Endothelial cell of umbilical vein (primary cell): Measurements from ENCODE around the gene PLA2G6. TPM values are rescaled to one million over a fixed set of nuclear protein-coding genes. Genes with fewer than 3 reads are reported as not detected.

Experiments used
- BruUV-seq: library from RNA; stranded (reverse); fragments of 400-500 nt; replicated peaks from 2 replicates; lab custom pipeline; 2021; lab: Mats Ljungman, UMichigan
- CTCF ChIA-PET: fragments of 300-600, 350-600 bp; sonication (Branson Sonifier 250); formaldehyde crosslinking; loops from one replicate; lab custom pipeline; 2021; ENCODE audit warnings: antibody characterized with exemption, inconsistent platforms; lab: Charles Lee
- POLR2A ChIA-PET: fragments of 300-600, 350-600 bp; sonication (Branson Sonifier 250); formaldehyde crosslinking; loops from one replicate; lab custom pipeline; 2021; ENCODE audit warnings: antibody characterized with exemption, inconsistent platforms; lab: Charles Lee
- DNase-seq: peaks from one replicate; pipeline ENCODE4 v3.0.0-alpha.2; 2011; ENCODE audit warnings: low read depth, low spot score
- FAIRE-seq: peaks from 2 replicates; lab custom pipeline; 2011; peaks lifted over from hg19 to GRCh38; lab: Jason Lieb, UNC
- H2AFZ ChIP-seq: 2 replicates; pipeline ENCODE4 v1.6.0; 2012; ENCODE audit warnings: low read depth, low read length, control low read depth, inconsistent platforms
- H3K27ac ChIP-seq: 2 replicates; pipeline ENCODE4 v1.5.1; 2011; ENCODE audit warnings: low read depth, mild to moderate bottlenecking, control low read depth, low read length, moderate library complexity; ENCODE audit not compliant: insufficient read depth
- H3K27me3 ChIP-seq, 2 experiments: 2 replicates each; pipeline versions ENCODE4 v1.6.0 to v1.6.1; 2011; ENCODE audit warnings: low read length in 2 of 2, mixed read lengths in 1 of 2; ENCODE audit not compliant: control insufficient read depth in 2 of 2, insufficient read depth in 2 of 2
- H3K36me3 ChIP-seq, 2 experiments: 2 replicates in 1 of 2; 3 replicates in 1 of 2; pipeline ENCODE4 v1.5.1; 2011; ENCODE audit warnings: low read length in 2 of 2, mild to moderate bottlenecking in 1 of 2, moderate library complexity in 1 of 2; ENCODE audit not compliant: control insufficient read depth in 2 of 2, insufficient read depth in 2 of 2; ENCODE audit errors: extremely low read depth in 1 of 2
- H3K4me1 ChIP-seq: 3 replicates; pipeline ENCODE4 v1.5.1; 2011; ENCODE audit warnings: mild to moderate bottlenecking, low read length; ENCODE audit not compliant: control insufficient read depth, insufficient read depth; ENCODE audit errors: extremely low read depth
- H3K4me2 ChIP-seq: 2 replicates; pipeline ENCODE4 v1.6.1; 2011; ENCODE audit warnings: low read length, control low read depth, mixed read lengths; ENCODE audit not compliant: insufficient read depth
- H3K4me3 ChIP-seq, 3 experiments: fragments of 200-600 bp in 1 of 3; sonication (generic), shearing (Covaris generic) in 1 of 3; replicated peaks in 1 of 3; 2 replicates each; pipeline ENCODE4 v1.5.1; 2011 to 2016; ENCODE audit warnings: control low read depth in 3 of 3, low read length in 3 of 3, mild to moderate bottlenecking in 2 of 3, inconsistent platforms in 1 of 3, low read depth in 1 of 3, moderate library complexity in 1 of 3; ENCODE audit not compliant: insufficient read depth in 1 of 3
- H3K79me2 ChIP-seq: 2 replicates; pipeline ENCODE4 v1.6.0; 2012; ENCODE audit warnings: low read length, inconsistent platforms; ENCODE audit not compliant: control insufficient read depth, insufficient read depth
- H3K9ac ChIP-seq: replicated peaks from 2 replicates; pipeline ENCODE3; 2011; ENCODE audit warnings: low read length, control low read depth; ENCODE audit not compliant: insufficient read depth; ENCODE audit errors: extremely low read depth
- H3K9me1 ChIP-seq: replicated peaks from 3 replicates; pipeline ENCODE4 v1.6.0; 2011; ENCODE audit warnings: mild to moderate bottlenecking, low read length; ENCODE audit not compliant: control insufficient read depth, insufficient read depth; ENCODE audit errors: extremely low read depth
- H3K9me3 ChIP-seq: replicated peaks from 2 replicates; pipeline ENCODE4 v1.5.1; 2012; ENCODE audit warnings: low read length, inconsistent platforms; ENCODE audit not compliant: control insufficient read depth, insufficient read depth
- H4K20me1 ChIP-seq: replicated peaks from 2 replicates; pipeline ENCODE3; 2011; ENCODE audit warnings: mild to moderate bottlenecking, low read length; ENCODE audit not compliant: control insufficient read depth, insufficient read depth; ENCODE audit errors: extremely low read depth
- CTCF ChIP-seq, 2 donors: IDR thresholded peaks; 1 replicate in 1 of 2; 2 replicates in 1 of 2; pipeline ENCODE4 v1.5.1; 2011; ENCODE audit warnings: low read length in 2 of 2, mild to moderate bottlenecking in 2 of 2, moderate library complexity in 2 of 2, control low read depth in 1 of 2, inconsistent platforms in 1 of 2, low read depth in 1 of 2; ENCODE audit not compliant: insufficient read depth in 1 of 2; ENCODE audit errors: extremely low read depth in 1 of 2
- GATA2 ChIP-seq: IDR thresholded peaks from 2 replicates; pipeline ENCODE4 v1.7.0; 2011; ENCODE audit warnings: low read depth, mild to moderate bottlenecking, moderate library complexity, mixed read lengths, low read length; ENCODE audit not compliant: insufficient read length, insufficient read depth
- JUN ChIP-seq: IDR thresholded peaks from 2 replicates; pipeline ENCODE4 v1.6.1; 2011; ENCODE audit warnings: borderline replicate concordance, low read depth; ENCODE audit not compliant: insufficient read length, insufficient read depth
- POLR2A ChIP-seq: IDR thresholded peaks from 2 replicates; pipeline ENCODE4 v1.6.1; 2012; ENCODE audit warnings: low read depth, mild to moderate bottlenecking, control low read depth, low read length
- POLR2AphosphoS5 ChIP-seq: IDR thresholded peaks from 2 replicates; pipeline ENCODE4 v1.6.1; 2012; ENCODE audit warnings: low read depth, mild to moderate bottlenecking, control low read depth, low read length, moderate library complexity; ENCODE audit not compliant: insufficient read depth
- dilution Hi-C: fragments of 300-500 bp; cut with MboI; formaldehyde crosslinking; loops from one replicate; pipeline ENCODE4 v1.15.0; 2019; ENCODE audit warnings: low sequenced_read_pairs; ENCODE audit not compliant: extremely low pct_ligation_motif_present
- intact Hi-C: fragments of 100-400 bp; cut with micrococcal nuclease; formaldehyde crosslinking; loops from one replicate; pipeline ENCODE4 v1.10.0; 2022
- polyA plus RNA-seq, 4 experiments: library from polyadenylated mRNA; depleted of rRNA in 3 of 4; stranded (reverse) in 3 of 4; unstranded in 1 of 4; fragments of >200 nt; gene quantifications; 2 replicates each; pipeline versions ENCODE4 v1.2.1 to v1.2.3, GENCODE V29; 2011 to 2012; ENCODE audit warnings: missing spikeins in 1 of 4
- small RNA-seq: library from RNA; depleted of rRNA; stranded (forward); fragments of <200 nt; gene quantifications from one replicate; pipeline ENCODE3, GENCODE V24; 2012; ENCODE audit warnings: low replicate concordance, low read depth; ENCODE audit not compliant: insufficient read depth, insufficient read length
- total RNA-seq: library from RNA; stranded (reverse); gene quantifications from 2 replicates; pipeline ENCODE4 v1.2.3, GENCODE V29; 2021

Gene PLA2G6
- total and polyA plus RNA-seq, 2 donors (not counting 3 experiments of a cell fraction or from before 2014, with no cell fraction given): 6.6 to 10.3 TPM

GRCh38 chr22:38065539-38065938 is 116.1 kb downstream of the PLA2G6 start:
- Histone ChIP-seq H3K4me1 (no peaks in the 10 kb centered on the region), H3K4me2 (no peak overlapping the region), H3K79me2 (no peaks in the 10 kb centered on the region), H3K27me3 (no peaks in the 10 kb centered on the region), H3K9ac (no peak overlapping the region), H3K4me3 (no peak overlapping the region), H2AFZ (no peak overlapping the region), H3K9me3 (no peaks in the 10 kb centered on the region), H3K27ac (no peak overlapping the region), H3K36me3 (peaks cover 0 to 13% of the 10 kb centered on the region in 2 experiments), H3K9me1 (no peaks in the 10 kb centered on the region), H4K20me1 (no peaks in the 10 kb centered on the region)
- intact Hi-C loops: no loop called here
- TF ChIP-seq JUN (no peak), POLR2A (no peak)
- ChIA-PET CTCF (interaction anchor here (1.0 kb wide), 1 partner anchor 49 kb away, joined by 3 read pairs; no protein-coding TSS in a partner anchor), POLR2A (no interaction called here)
- DNase-seq (no peak), FAIRE-seq (no peak)
- dilution Hi-C loops: no loop called here
- BruUV-seq: no TSS peak

GRCh38 chr22:38062791-38063190 is 118.8 kb downstream of the PLA2G6 start:
- FAIRE-seq (no peak), DNase-seq (no peak)
- H3K9me3 ChIP-seq: no peaks in the 10 kb centered on the region
- no peak for TF ChIP-seq CTCF (IDR thresholded peaks at IDR 0.05; ENCODE audit: extremely low read depth in 1 of 2, insufficient read depth in 1 of 2, low read depth in 1 of 2, low read length in 2 of 2)
- no peak for TF ChIP-seq POLR2A
- no peak for TF ChIP-seq GATA2
- TF ChIP-seq JUN: no peak
- TF ChIP-seq POLR2AphosphoS5: no peak
- intact Hi-C loops: no loop called here
- no peak overlapping the region for H3K4me2 ChIP-seq
- dilution Hi-C loops: no loop called here
- ChIA-PET CTCF (no interaction called here), POLR2A (no interaction called here)
- H4K20me1 ChIP-seq: no peaks in the 10 kb centered on the region
- no peaks in the 10 kb centered on the region for H3K9me1 ChIP-seq
- no peak overlapping the region for H3K4me3 ChIP-seq
- H2AFZ ChIP-seq: no peak overlapping the region
- H3K9ac ChIP-seq: no peak overlapping the region
- no peaks in the 10 kb centered on the region for H3K4me1 ChIP-seq
- H3K27ac ChIP-seq: no peak overlapping the region
- H3K36me3 ChIP-seq: peaks cover 0 to 10% of the 10 kb centered on the region in 2 experiments
- H3K27me3 ChIP-seq: no peaks in the 10 kb centered on the region
- no peaks in the 10 kb centered on the region for H3K79me2 ChIP-seq
- no TSS peak for BruUV-seq

Small RNA genes within 50 kb of the gene (small RNA-seq; reads per million reads assigned to genes)
- not detected for gene RN7SL704P

Other genes with a start within 250 kb of the PLA2G6 start
- gene C22orf23, start 228.2 kb downstream of the PLA2G6 start, total RNA-seq: 0.44 and 0.46 TPM in 2 replicates
- gene C22orf23, start 228.2 kb downstream of the PLA2G6 start, polyA plus RNA-seq: 0.23 and 0.43 TPM in 2 replicates
- 98.3 and 106 TPM in 2 replicates for gene POLR2F, start 228.1 kb downstream of the PLA2G6 start, total RNA-seq
- 112 and 133 TPM in 2 replicates for gene POLR2F, start 228.1 kb downstream of the PLA2G6 start, polyA plus RNA-seq
- gene SOX10, start 197.3 kb downstream of the PLA2G6 start, total RNA-seq: not detected in 2 replicates
- not detected in 2 replicates for gene SOX10, start 197.3 kb downstream of the PLA2G6 start, polyA plus RNA-seq
- 18.0 and 18.5 TPM in 2 replicates for gene PICK1, start 124.4 kb downstream of the PLA2G6 start, total RNA-seq
- 18.8 and 20.8 TPM in 2 replicates for gene PICK1, start 124.4 kb downstream of the PLA2G6 start, polyA plus RNA-seq
- gene SLC16A8, start 97.6 kb downstream of the PLA2G6 start, total RNA-seq: not detected in 2 replicates
- 0.06 and 0.14 TPM in 2 replicates for gene SLC16A8, start 97.6 kb downstream of the PLA2G6 start, polyA plus RNA-seq
- 0.16 and 0.20 TPM in 2 replicates for gene BAIAP2L2, start 71.1 kb downstream of the PLA2G6 start, total RNA-seq
- 0.35 and 0.43 TPM in 2 replicates for gene BAIAP2L2, start 71.1 kb downstream of the PLA2G6 start, polyA plus RNA-seq
- 59.5 and 61.2 TPM in 2 replicates for gene MAFF, start 20.2 kb upstream of the PLA2G6 start, total RNA-seq
- gene MAFF, start 20.2 kb upstream of the PLA2G6 start, polyA plus RNA-seq: 29.0 and 30.5 TPM in 2 replicates
- 96.6 and 99.8 TPM in 2 replicates for gene TMEM184B, start 91.2 kb upstream of the PLA2G6 start, total RNA-seq
- 72.5 and 88.8 TPM in 2 replicates for gene TMEM184B, start 91.2 kb upstream of the PLA2G6 start, polyA plus RNA-seq
- gene CSNK1E, start 135.6 kb upstream of the PLA2G6 start, total RNA-seq: 261 and 262 TPM in 2 replicates
- 259 and 277 TPM in 2 replicates for gene CSNK1E, start 135.6 kb upstream of the PLA2G6 start, polyA plus RNA-seq